ENCODE measurements around the gene PAGE4.

GRCh38 chrX:49842621-49843020 lies 13.5 kb downstream of the PAGE4 start:
- TF ChIP-seq ZNF384 (IDR thresholded peaks at IDR 0.05): no peak
- no peak for TF ChIP-seq HDGF (IDR thresholded peaks at IDR 0.05; ENCODE audit: borderline replicate concordance)
- TF ChIP-seq SP1 (IDR thresholded peaks at IDR 0.05): no peak
- TF ChIP-seq CTBP1 (IDR thresholded peaks at IDR 0.05; ENCODE audit: borderline replicate concordance): no peak
- no peak for TF ChIP-seq FOXK2 (IDR thresholded peaks at IDR 0.05)
- TF ChIP-seq FOXM1 (IDR thresholded peaks at IDR 0.05; ENCODE audit: borderline replicate concordance): no peak
- no peak for TF ChIP-seq TARDBP (IDR thresholded peaks at IDR 0.05)
- no peak for TF ChIP-seq ELF4 (IDR thresholded peaks at IDR 0.05)
- no peak for TF ChIP-seq BHLHE40 (IDR thresholded peaks at IDR 0.05; ENCODE audit: borderline replicate concordance)
- TF ChIP-seq NFRKB (IDR thresholded peaks at IDR 0.05): no peak
